ENCODE measurements around the gene ARHGAP26.

Gene ARHGAP26

DNA sequence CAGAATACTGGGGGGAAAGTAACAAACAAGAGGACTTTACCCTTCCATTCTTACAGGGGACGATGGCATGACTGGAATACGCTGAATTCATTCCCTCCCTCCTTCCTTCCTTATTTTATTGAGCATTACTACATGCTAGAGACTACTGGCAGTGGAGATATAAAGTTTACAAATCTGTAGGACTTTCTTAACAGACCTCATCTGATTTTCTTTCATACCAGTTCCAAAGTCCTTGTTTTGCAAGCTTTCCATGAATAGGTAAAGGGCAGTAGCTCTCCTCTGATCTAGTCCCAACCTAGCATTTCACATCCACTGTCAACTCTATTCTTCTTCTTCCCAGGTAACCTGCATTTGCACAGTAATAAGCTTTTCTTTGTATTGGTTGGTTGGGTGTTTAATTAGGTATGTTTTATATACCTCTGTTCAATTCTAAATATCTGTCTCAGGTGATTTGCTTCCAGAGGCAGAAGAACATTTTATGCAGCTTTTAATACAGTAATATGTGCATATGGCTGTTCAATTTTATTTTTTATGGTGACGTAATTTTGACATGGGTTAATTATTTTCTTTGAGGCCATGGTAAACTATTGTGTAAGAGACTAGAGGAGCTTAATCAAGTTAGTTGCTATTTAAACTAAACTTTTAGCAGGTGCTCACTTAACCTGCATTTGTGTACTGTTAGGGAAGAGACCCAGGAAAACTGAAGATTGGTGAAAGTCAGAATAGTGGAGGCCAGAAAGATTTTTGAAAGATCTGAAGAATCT is 150.9 kb downstream of the ARHGAP26 start:
- no peak overlapping the region for H3K27ac ChIP-seq (ENCODE audit: low read depth, low read length)
- no peak overlapping the region for H3K4me3 ChIP-seq (ENCODE audit: low read length)
- H3K79me2 ChIP-seq (ENCODE audit: control insufficient read depth, low read length) = no peaks in the 10 kb centered on the region
- no peaks in the 10 kb centered on the region for H3K9me2 ChIP-seq (replicated peaks; ENCODE audit: control insufficient read depth, low read length)
- H3K36me3 ChIP-seq (ENCODE audit: control insufficient read depth, low read length) = no peaks in the 10 kb centered on the region
- H3K9me3 ChIP-seq (ENCODE audit: control insufficient read depth, insufficient read depth, low read length) = no peaks in the 10 kb centered on the region
- H3K4me1 ChIP-seq (ENCODE audit: control insufficient read depth, low read length) = peaks cover 5% of the 10 kb centered on the region
- no peaks in the 10 kb centered on the region for H3F3A ChIP-seq (ENCODE audit: control insufficient read depth, insufficient read depth)
- TF ChIP-seq, protein P1, sequence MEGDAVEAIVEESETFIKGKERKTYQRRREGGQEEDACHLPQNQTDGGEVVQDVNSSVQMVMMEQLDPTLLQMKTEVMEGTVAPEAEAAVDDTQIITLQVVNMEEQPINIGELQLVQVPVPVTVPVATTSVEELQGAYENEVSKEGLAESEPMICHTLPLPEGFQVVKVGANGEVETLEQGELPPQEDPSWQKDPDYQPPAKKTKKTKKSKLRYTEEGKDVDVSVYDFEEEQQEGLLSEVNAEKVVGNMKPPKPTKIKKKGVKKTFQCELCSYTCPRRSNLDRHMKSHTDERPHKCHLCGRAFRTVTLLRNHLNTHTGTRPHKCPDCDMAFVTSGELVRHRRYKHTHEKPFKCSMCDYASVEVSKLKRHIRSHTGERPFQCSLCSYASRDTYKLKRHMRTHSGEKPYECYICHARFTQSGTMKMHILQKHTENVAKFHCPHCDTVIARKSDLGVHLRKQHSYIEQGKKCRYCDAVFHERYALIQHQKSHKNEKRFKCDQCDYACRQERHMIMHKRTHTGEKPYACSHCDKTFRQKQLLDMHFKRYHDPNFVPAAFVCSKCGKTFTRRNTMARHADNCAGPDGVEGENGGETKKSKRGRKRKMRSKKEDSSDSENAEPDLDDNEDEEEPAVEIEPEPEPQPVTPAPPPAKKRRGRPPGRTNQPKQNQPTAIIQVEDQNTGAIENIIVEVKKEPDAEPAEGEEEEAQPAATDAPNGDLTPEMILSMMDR (IDR thresholded peaks at IDR 0.05; ENCODE audit: low read depth, low read length, poor library complexity, severe bottlenecking) = no peak
- no peak for TF ChIP-seq EZH2phosphoT487 (IDR thresholded peaks at IDR 0.05; ENCODE audit: borderline replicate concordance, low read length)
- H3K27me3 ChIP-seq (ENCODE audit: control insufficient read depth, low read length) = no peaks in the 10 kb centered on the region
- H3K4me2 ChIP-seq (ENCODE audit: low read length) = no peak overlapping the region
- H4K20me1 ChIP-seq (ENCODE audit: control insufficient read depth, insufficient read depth, low read depth, low read length) = no peaks in the 10 kb centered on the region

DNA sequence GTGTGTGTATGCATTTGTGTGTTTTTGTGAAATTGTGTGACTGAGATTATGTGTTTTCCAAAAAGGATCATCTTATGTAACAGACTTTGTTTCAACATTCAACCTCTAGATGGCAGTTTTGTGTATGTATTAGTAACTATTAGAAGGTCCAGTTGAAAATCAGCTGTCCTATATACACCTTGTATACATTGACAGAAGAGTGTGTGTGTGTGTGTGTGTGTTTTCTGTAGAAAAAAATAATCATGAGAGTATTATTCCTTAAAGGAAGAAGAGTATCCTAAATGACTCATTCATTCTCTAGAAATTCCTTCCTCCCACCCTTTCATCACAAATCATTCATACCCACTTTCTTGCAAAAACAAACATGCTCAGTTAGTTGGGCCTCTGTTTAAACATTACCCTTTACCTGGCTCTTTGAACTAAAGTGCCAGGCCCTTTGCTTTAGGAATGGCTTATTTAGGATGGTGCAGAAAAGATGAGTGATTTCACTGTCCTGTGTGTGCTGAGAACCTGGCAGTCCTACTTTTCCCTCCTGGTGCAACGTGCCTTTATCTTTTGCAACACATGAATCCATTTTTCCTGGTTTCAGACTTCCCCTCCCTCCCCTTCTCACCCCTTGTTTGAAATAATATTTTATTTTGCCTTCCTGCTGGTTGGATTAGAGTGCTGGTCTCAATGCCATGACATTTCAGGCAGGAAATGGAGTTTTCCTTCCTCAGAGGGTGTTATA is 152.2 kb downstream of the ARHGAP26 start:
- no peak overlapping the region for H3K4me3 ChIP-seq (ENCODE audit: low read length)
- H3K27me3 ChIP-seq (ENCODE audit: control insufficient read depth, low read length) = no peaks in the 10 kb centered on the region
- TF ChIP-seq, protein P1 (IDR thresholded peaks at IDR 0.05; ENCODE audit: low read depth, low read length, poor library complexity, severe bottlenecking) = peak; percentile 49
- no peak for TF ChIP-seq EZH2phosphoT487 (IDR thresholded peaks at IDR 0.05; ENCODE audit: borderline replicate concordance, low read length)
- no peaks in the 10 kb centered on the region for H3K9me2 ChIP-seq (replicated peaks; ENCODE audit: control insufficient read depth, low read length)
- H3K4me2 ChIP-seq (ENCODE audit: low read length) = no peak overlapping the region
- H4K20me1 ChIP-seq (ENCODE audit: control insufficient read depth, insufficient read depth, low read depth, low read length) = no peaks in the 10 kb centered on the region
- no peaks in the 10 kb centered on the region for H3F3A ChIP-seq (ENCODE audit: control insufficient read depth, insufficient read depth)
- no peaks in the 10 kb centered on the region for H3K79me2 ChIP-seq (ENCODE audit: control insufficient read depth, low read length)
- no peaks in the 10 kb centered on the region for H3K4me1 ChIP-seq (ENCODE audit: control insufficient read depth, low read length)
- H3K9me3 ChIP-seq (ENCODE audit: control insufficient read depth, insufficient read depth, low read length) = no peaks in the 10 kb centered on the region
- no peak overlapping the region for H3K27ac ChIP-seq (ENCODE audit: low read depth, low read length)
- H3K36me3 ChIP-seq (ENCODE audit: control insufficient read depth, low read length) = no peaks in the 10 kb centered on the region

DNA sequence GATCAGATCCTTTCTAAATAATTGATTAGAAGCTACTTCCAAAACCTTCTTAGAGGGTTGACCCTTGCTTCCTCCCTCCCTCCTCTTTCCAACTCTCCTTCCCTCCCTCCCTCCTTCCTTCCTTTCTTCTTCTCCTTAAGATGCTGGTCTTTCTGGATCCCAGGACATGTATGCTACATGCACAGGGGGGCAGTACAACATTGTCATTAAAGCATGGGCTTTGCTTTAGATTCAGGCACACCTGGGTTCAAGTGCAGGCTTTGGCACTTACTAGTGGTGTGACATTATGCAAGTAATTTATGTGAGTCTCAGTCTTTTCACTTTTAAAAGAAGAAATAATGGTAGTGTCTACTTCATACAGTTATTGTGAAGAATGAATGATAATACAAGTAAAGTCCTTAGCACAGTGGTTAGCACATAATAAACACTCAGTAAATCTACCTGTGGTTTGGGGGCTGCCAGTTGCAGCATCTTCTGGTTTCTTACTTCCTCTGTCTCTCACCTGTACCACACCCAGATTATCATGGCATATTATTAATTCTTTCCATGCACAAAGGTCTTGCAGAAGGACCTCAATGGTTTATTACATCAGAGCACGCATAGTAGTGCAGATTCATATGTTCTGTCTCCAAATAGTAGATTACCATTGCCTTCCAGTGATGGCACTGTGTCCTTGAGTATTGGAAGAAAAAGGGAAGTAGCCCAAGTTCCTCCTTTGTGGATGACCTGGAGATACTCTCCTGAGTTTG is 154.1 kb downstream of the ARHGAP26 start:
- Histone ChIP-seq H3K4me1 (ENCODE audit: control insufficient read depth, low read length) (no peaks in the 10 kb centered on the region), H3K27me3 (ENCODE audit: control insufficient read depth, low read length) (no peaks in the 10 kb centered on the region), H3K9me3 (ENCODE audit: control insufficient read depth, insufficient read depth, low read length) (no peaks in the 10 kb centered on the region), H3K4me2 (ENCODE audit: low read length) (no peak overlapping the region), H3K4me3 (ENCODE audit: low read length) (no peak overlapping the region), H3K27ac (ENCODE audit: low read depth, low read length) (no peak overlapping the region), H3K36me3 (ENCODE audit: control insufficient read depth, low read length) (no peaks in the 10 kb centered on the region), H4K20me1 (ENCODE audit: control insufficient read depth, insufficient read depth, low read depth, low read length) (no peaks in the 10 kb centered on the region), H3K9me2 (replicated peaks; ENCODE audit: control insufficient read depth, low read length) (no peaks in the 10 kb centered on the region), H3K79me2 (ENCODE audit: control insufficient read depth, low read length) (no peaks in the 10 kb centered on the region), H3F3A (ENCODE audit: control insufficient read depth, insufficient read depth) (no peaks in the 10 kb centered on the region)
- no peak for TF ChIP-seq EZH2phosphoT487 (IDR thresholded peaks at IDR 0.05; ENCODE audit: borderline replicate concordance, low read length)
- TF ChIP-seq, protein P1 (IDR thresholded peaks at IDR 0.05; ENCODE audit: low read depth, low read length, poor library complexity, severe bottlenecking) = peak; percentile 38

Measured in DOHH2 (cell line).